Neuronal stem cell (in vitro differentiated cells): ENCODE data around the gene GPHN.
"Not testable (repeated sequence)": the region's sequence is repeated elsewhere in the genome, so short reads cannot be mapped to it uniquely, and the experiment has no call there.

Source experiments
- DNase-seq: peaks from one replicate; pipeline ENCODE4 v3.0.0-alpha.2; 2013; ENCODE audit warnings: low spot score
- H2AFZ ChIP-seq: one replicate; pipeline ENCODE4 v1.6.1; 2013; ENCODE audit warnings: mild to moderate bottlenecking, low read length, inconsistent platforms
- H2AK5ac ChIP-seq: 2 replicates; pipeline ENCODE4 v1.6.1; 2013; ENCODE audit warnings: low read depth, mild to moderate bottlenecking, inconsistent platforms, low read length, moderate library complexity, mixed read lengths
- H2BK120ac ChIP-seq: 2 replicates; pipeline ENCODE4 v1.6.1; 2013; ENCODE audit warnings: low read depth, mild to moderate bottlenecking, inconsistent platforms, low read length, moderate library complexity, mixed read lengths
- H2BK12ac ChIP-seq: one replicate; pipeline ENCODE4 v1.6.1; 2013; ENCODE audit warnings: low read length, inconsistent platforms
- H2BK15ac ChIP-seq: 2 replicates; pipeline ENCODE4 v1.6.1; 2013; ENCODE audit warnings: mild to moderate bottlenecking, low read length, inconsistent platforms, mixed read lengths
- H2BK5ac ChIP-seq: one replicate; pipeline ENCODE4 v1.6.1; 2013; ENCODE audit warnings: inconsistent platforms, mild to moderate bottlenecking, low read length, moderate library complexity
- H3K14ac ChIP-seq: one replicate; pipeline ENCODE4 v1.6.1; 2013; ENCODE audit warnings: low read length, inconsistent platforms
- H3K18ac ChIP-seq: 2 replicates; pipeline ENCODE4 v1.6.1; 2013; ENCODE audit warnings: low read length, inconsistent platforms
- H3K23ac ChIP-seq: 2 replicates; pipeline ENCODE4 v1.6.1; 2013; ENCODE audit warnings: low read depth, mild to moderate bottlenecking, mixed read lengths, low read length, inconsistent platforms; ENCODE audit not compliant: poor library complexity
- H3K27ac ChIP-seq: replicated peaks from 3 replicates; pipeline ENCODE4 v1.5.1; 2013; ENCODE audit warnings: low read length, inconsistent platforms
- H3K27me3 ChIP-seq, 3 experiments: 2 replicates each; pipeline ENCODE4 v1.6.1; 2013; ENCODE audit warnings: low read length in 3 of 3, mild to moderate bottlenecking in 2 of 3, inconsistent platforms in 1 of 3, low read depth in 1 of 3, mixed read lengths in 1 of 3, moderate library complexity in 1 of 3; ENCODE audit not compliant: control insufficient read depth in 3 of 3, insufficient read depth in 3 of 3
- H3K36me3 ChIP-seq, 2 donors: replicated peaks in 1 of 2; 2 replicates each; pipeline ENCODE4 v1.6.1; 2013; ENCODE audit warnings: low read length in 2 of 2; ENCODE audit not compliant: control insufficient read depth in 2 of 2, insufficient read depth in 2 of 2
- H3K4ac ChIP-seq: 2 replicates; pipeline ENCODE4 v1.6.1; 2013; ENCODE audit warnings: inconsistent platforms, mild to moderate bottlenecking, low read length, moderate library complexity
- H3K4me1 ChIP-seq, 2 donors: 1 replicate in 1 of 2; 2 replicates in 1 of 2; pipeline ENCODE4 v1.6.1; 2013; ENCODE audit warnings: low read length in 2 of 2, low read depth in 1 of 2; ENCODE audit not compliant: control insufficient read depth in 2 of 2, insufficient read depth in 1 of 2
- H3K4me2 ChIP-seq: one replicate; pipeline ENCODE4 v1.6.1; 2013; ENCODE audit warnings: mild to moderate bottlenecking, low read length, inconsistent platforms; ENCODE audit not compliant: insufficient read depth, poor library complexity, severe bottlenecking
- H3K4me3 ChIP-seq, 2 donors: 2 replicates each; pipeline ENCODE4 v1.5.1; 2013; ENCODE audit warnings: low read length in 2 of 2, mild to moderate bottlenecking in 2 of 2, inconsistent platforms in 1 of 2, moderate library complexity in 1 of 2
- H3K79me1 ChIP-seq: one replicate; pipeline ENCODE4 v1.6.1; 2013; ENCODE audit warnings: low read depth, mild to moderate bottlenecking, inconsistent platforms, low read length, moderate library complexity
- H3K9ac ChIP-seq: one replicate; pipeline ENCODE4 v1.6.1; 2013; ENCODE audit warnings: mild to moderate bottlenecking, low read depth, low read length, inconsistent platforms; ENCODE audit not compliant: poor library complexity
- H3K9me3 ChIP-seq, 2 donors: replicated peaks in 1 of 2; 2 replicates each; pipeline versions ENCODE3 to v1.6.1; 2013; ENCODE audit warnings: low read length in 2 of 2, mild to moderate bottlenecking in 2 of 2, inconsistent platforms in 1 of 2, low read depth in 1 of 2, mixed read lengths in 1 of 2, moderate library complexity in 1 of 2; ENCODE audit not compliant: control insufficient read depth in 2 of 2, insufficient read depth in 1 of 2
- H4K8ac ChIP-seq: one replicate; pipeline ENCODE4 v1.6.1; 2013; ENCODE audit warnings: low read depth, mild to moderate bottlenecking, inconsistent platforms, low read length, moderate library complexity
- H4K91ac ChIP-seq: one replicate; pipeline ENCODE4 v1.6.1; 2013; ENCODE audit warnings: low read length, low read depth, mild to moderate bottlenecking, inconsistent platforms; ENCODE audit not compliant: poor library complexity
- WGBS, 2 donors: extraction: QIAGEN DNeasy Blood & Tissue Kit; methylation state at CpG; one replicate each; pipeline ENCODE4 v1.1.7; 2013; ENCODE audit warnings: missing lambda C conversion rate in 2 of 2, mixed read lengths in 1 of 2; ENCODE audit not compliant: insufficient read length in 2 of 2, insufficient replicate concordance in 1 of 2; ENCODE audit errors: extremely low coverage in 2 of 2; 5-methylcytosine and 5-hydroxymethylcytosine counted together

Gene GPHN

GRCh38 chr14:66501592-66501991, 6.4 kb upstream of the GPHN start:
- no peaks in the 10 kb centered on the region for H3K36me3 ChIP-seq
- no peak overlapping the region for H2AFZ ChIP-seq
- no peak overlapping the region for H3K23ac ChIP-seq
- H3K4ac ChIP-seq, result no peak overlapping the region
- H3K27me3 ChIP-seq, result no peaks in the 10 kb centered on the region
- no peaks in the 10 kb centered on the region for H3K79me1 ChIP-seq
- no peaks in the 10 kb centered on the region for H3K9me3 ChIP-seq
- no peak overlapping the region for H3K27ac ChIP-seq
- no peak overlapping the region for H2BK120ac ChIP-seq
- H3K4me1 ChIP-seq, result no peaks in the 10 kb centered on the region
- H2BK15ac ChIP-seq, result no peak overlapping the region
- no peak overlapping the region for H3K4me2 ChIP-seq
- no peak overlapping the region for H3K9ac ChIP-seq
- no peak overlapping the region for H3K4me3 ChIP-seq
- H3K18ac ChIP-seq, result no peak overlapping the region
- no peak overlapping the region for H2BK5ac ChIP-seq
- no peak overlapping the region for H2BK12ac ChIP-seq
- no peak overlapping the region for H2AK5ac ChIP-seq
- WGBS, 2 donors, result no CpG with 5 or more reads among the region's 4 CpGs
- DNase-seq, result no peak
- H4K91ac ChIP-seq, result no peak overlapping the region
- H3K14ac ChIP-seq, result no peak overlapping the region
- no peak overlapping the region for H4K8ac ChIP-seq

- H2AK5ac ChIP-seq, H2BK12ac ChIP-seq, H3K27me3 ChIP-seq, H2BK5ac ChIP-seq, H4K91ac ChIP-seq, H4K8ac ChIP-seq, H3K18ac ChIP-seq, DNase-seq, H3K79me1 ChIP-seq, H3K4me2 ChIP-seq, H3K14ac ChIP-seq, H3K9me3 ChIP-seq, H3K23ac ChIP-seq, H2BK15ac ChIP-seq, H3K4me1 ChIP-seq, H2BK120ac ChIP-seq, H3K36me3 ChIP-seq, H3K4ac ChIP-seq, H3K9ac ChIP-seq, H3K4me3 ChIP-seq, H2AFZ ChIP-seq, H3K27ac ChIP-seq: not testable (repeated sequence)
- no CpG with 5 or more reads among the region's 5 CpGs for WGBS, 2 donors
These were observed 5.1 kb upstream of the GPHN start for GRCh38 chr14:66502836-66503235.

- H2AFZ ChIP-seq, result no peak overlapping the region
- H3K9me3 ChIP-seq, result no peaks in the 10 kb centered on the region
- H4K91ac ChIP-seq, result no peak overlapping the region
- no peak overlapping the region for H2AK5ac ChIP-seq
- H3K23ac ChIP-seq, result no peak overlapping the region
- H2BK5ac ChIP-seq, result no peak overlapping the region
- no peak overlapping the region for H3K4me3 ChIP-seq
- H3K36me3 ChIP-seq, result no peaks in the 10 kb centered on the region
- peaks cover 0 to 3% of the 10 kb centered on the region in 2 donors for H3K4me1 ChIP-seq
- no peaks in the 10 kb centered on the region for H3K27me3 ChIP-seq
- H2BK15ac ChIP-seq, result no peak overlapping the region
- DNase-seq, result no peak
- no peak overlapping the region for H3K14ac ChIP-seq
- H3K27ac ChIP-seq, result no peak overlapping the region
- H3K79me1 ChIP-seq, result no peaks in the 10 kb centered on the region
- H3K9ac ChIP-seq, result no peak overlapping the region
- H2BK12ac ChIP-seq, result no peak overlapping the region
- no peak overlapping the region for H3K4me2 ChIP-seq
- no peak overlapping the region for H4K8ac ChIP-seq
- no peak overlapping the region for H3K4ac ChIP-seq
- H2BK120ac ChIP-seq, result no peak overlapping the region
- no CpG with 5 or more reads among the region's 1 CpG for WGBS, 2 donors
- H3K18ac ChIP-seq, result no peak overlapping the region
These were observed 4.4 kb upstream of the GPHN start for GRCh38 chr14:66503532-66503931.

GRCh38 chr14:66507181-66507721, 696 bp upstream of the GPHN start:
- H3K23ac ChIP-seq, result peak overlapping the region; percentile 96
- peak overlapping the region; percentile 94 for H3K4me2 ChIP-seq
- peak overlapping the region; percentile 93 for H2AFZ ChIP-seq
- peak overlapping the region; percentile 95 for H3K18ac ChIP-seq
- no peaks in the 10 kb centered on the region for H3K9me3 ChIP-seq
- H4K8ac ChIP-seq, result peak overlapping the region; percentile 48
- no peak overlapping the region for H3K4ac ChIP-seq
- peak overlapping the region; percentile 17 for H2BK5ac ChIP-seq
- peak overlapping the region; percentile 65 for H2BK15ac ChIP-seq
- peaks cover 3 to 6% of the 10 kb centered on the region in 2 donors for H3K4me1 ChIP-seq
- WGBS, 2 donors, result no CpG with 5 or more reads among the region's 23 CpGs
- no peak overlapping the region for H2AK5ac ChIP-seq
- H3K27ac ChIP-seq, result peak overlapping the region; percentile 98
- H3K4me3 ChIP-seq, result peak overlapping the region; percentile 85 to 100
- peak overlapping the region; percentile 53 for H4K91ac ChIP-seq
- H3K9ac ChIP-seq, result peak overlapping the region; percentile 87
- H2BK12ac ChIP-seq, result no peak overlapping the region
- H2BK120ac ChIP-seq, result peak overlapping the region; percentile 2
- H3K14ac ChIP-seq, result no peak overlapping the region
- H3K27me3 ChIP-seq, result no peaks in the 10 kb centered on the region
- no peaks in the 10 kb centered on the region for H3K36me3 ChIP-seq
- DNase-seq, result no peak
- H3K79me1 ChIP-seq, result peaks cover 7% of the 10 kb centered on the region
